Fibroblast of skin of right quadriceps (primary cell): Measurements from ENCODE around the gene URM1.

Experiments
- DNase-seq: peaks from one replicate; pipeline ENCODE4 v3.0.0-alpha.2; 2013

URM1 gene

DNA sequence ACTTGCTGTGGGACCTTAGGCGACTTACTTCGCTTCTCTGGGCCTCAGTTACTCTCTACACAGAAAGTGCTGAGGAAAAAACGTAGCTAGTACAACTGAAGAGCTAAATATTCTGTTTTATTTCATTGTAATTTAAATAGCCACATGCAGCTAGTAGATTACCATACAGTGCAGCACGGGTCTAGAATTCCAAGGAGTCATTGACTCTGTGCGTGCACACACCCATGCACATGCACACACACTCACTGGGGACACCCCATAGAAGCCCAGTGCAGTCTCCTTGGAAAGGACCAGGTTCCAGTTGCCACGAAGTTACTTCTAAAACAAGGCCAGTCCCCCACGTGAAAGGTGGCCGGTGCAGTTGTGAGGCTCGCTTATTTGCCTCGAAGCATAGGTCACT is 17.0 kb downstream of the URM1 start:
- no peak for DNase-seq

DNA sequence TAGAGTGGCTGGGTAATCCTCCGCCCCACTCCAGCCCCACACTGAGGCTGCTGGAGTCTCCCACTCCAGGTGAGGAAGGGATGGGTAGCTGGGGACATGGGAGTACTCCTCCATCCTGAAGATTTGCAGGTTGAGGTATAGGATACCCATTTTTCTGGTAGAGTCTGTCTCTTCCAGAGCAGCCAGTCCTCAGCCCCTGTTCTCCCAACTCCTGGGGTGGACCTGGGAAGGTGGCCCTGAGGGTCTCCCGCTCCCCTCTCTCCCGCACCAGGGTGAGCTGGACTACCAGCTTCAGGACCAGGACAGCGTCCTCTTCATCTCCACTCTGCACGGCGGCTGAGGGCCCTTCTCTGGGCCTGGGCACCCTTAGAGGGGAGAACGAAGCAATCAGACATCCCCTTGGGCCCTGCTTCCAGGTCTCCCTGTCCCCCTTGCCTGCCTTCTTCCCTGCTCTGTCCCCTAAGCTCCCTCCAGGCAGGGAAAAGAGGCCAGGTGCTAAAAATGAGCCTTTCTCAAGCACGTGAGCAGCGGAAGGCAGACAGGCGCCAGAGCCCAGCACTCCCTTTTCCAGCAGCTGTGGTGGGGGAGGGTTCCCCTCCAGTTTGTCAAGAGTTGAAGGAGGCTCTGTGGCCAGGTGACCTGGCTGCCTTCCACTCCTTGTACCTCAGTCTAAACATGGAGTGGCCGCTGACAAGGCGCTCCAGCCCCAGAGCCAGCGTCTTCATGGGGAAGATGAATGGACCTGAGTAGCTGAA is 18.4 kb downstream of the URM1 start:
- DNase-seq, result no peak

DNA sequence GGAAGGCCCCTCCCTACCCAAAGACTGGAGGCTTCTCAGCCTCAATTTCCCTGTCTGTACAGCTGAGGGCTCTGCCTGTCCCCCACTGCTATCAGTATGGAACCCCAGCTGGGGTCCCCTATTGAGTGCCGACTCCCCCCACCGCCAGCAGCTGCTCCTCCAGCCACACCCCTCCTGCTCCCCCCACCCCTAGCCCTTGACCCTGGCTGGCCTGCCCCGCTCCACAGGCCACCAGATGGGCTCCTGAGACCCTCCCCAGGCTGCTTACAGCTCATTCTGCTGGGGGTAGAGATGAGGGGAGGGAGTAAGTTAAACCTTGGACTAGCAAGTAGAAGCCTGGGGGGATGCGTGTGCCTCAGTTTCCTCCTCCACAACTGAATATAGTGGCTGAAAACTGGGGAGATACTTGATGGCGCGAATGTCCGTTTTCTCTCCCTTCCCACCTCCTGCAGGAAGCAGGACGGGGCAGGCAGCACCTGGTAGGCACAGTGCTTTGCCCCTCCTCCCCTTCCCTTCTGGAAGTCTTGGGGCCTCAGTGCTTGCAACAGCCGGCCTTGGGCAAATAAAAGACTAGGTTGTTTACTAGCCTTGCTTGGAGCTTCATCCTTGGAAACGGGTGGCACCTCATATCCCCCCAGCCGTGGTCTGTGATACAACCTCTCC is 19.1 kb downstream of the URM1 start:
- no peak for DNase-seq

DNA sequence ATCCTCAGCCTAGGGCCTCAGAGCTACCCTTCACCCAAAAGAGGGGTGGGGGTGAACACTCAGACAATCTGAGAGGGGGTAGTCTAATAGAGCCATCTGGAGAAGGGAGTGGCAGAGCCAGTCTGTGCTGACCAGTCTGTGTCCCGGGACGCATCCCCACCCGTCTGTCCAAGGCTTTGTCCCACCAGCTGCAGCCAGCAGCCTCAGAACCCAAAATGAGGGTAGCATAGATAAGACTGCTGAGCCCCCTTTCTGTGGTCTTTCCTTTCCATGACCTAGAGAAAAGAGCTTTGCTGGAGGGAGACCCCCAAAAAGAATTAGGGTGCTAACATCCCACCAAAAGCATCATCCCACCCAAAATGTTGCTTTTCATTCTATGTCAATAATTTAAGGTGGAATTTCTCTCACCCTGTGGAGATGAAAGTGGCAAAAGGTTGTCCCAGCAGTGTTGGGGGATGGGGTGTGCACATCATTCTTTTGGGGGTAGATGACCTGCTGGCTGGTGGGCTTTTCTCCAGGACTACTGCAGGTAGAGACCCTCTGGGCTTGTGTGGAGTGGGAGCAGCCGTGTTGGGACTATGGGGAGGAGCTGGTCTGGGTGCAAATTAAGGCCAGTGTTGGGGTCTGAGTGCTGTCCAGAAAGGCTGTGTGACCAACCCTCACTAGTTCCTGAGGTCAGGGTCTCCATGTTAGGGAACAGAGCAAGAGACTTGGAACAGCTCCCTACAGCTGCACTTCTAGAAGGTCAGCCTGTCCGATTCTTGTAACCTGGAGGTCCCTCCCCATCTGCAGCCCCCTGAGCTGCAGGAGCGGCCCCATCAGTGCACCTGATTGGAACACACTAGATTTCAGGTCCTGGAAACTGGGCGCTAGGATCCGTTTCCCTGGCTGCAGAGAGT is 19.9 kb downstream of the URM1 start:
- DNase-seq, result no peak

DNA sequence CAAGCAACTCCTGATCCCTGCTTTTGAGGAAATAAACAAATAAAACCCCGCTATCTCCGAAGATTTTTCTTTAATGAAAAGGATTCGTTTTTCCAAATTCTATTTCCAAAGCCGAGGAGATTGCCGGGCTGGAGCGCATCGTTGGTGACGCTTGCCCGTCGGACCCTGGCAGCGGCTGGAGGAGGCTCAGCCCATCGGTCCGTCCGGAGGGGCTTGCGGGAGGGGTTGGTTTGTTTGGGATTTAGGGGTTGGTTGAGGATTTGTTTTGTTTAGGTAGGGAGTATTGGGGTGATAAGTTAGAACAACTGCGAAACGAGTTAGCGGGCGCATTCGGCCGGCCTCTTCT is 20.8 kb downstream of the URM1 start:
- DNase-seq, result no peak

DNA sequence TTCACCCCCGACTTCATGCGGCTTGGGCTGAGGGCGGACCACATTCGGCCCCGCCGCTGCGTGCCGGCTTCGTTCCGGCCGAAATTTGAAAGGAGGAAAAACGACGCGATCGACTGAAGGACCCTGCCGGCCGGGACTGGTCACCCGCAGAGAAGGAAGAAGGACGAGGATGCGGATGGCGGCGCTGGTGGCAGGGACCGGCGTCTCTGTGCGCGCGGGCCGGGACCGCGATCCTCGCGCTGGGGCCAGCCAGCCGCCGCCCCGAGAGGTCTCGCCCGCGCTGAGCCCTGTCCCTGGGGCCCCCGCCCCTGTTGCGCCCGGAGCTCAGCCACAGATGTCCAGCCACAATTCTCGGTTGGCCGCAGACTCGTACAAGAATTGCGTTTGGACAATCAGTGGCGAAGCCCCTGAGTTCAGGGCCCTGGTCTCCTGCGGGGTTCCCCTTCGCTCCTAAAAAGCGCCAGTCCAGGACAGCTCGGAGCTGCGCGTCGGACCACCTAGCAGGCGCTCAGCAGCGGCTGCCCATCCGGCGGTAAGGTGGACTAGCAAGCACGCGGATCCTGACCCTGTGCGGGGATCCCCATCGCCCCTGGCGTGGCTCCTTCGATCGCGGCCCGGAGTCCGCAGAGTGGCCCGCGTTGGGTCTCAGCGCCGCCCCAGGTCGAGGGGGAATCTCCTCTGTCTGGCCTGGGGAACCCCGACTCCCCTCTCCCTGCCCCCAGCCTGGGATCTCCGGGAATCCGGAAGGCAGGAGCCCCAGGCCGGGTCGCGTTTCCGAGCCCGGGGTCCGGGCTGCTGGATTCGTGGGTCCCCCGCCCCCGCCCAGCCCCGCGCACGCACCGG is 21.3 kb downstream of the URM1 start:
- DNase-seq, result no peak

DNA sequence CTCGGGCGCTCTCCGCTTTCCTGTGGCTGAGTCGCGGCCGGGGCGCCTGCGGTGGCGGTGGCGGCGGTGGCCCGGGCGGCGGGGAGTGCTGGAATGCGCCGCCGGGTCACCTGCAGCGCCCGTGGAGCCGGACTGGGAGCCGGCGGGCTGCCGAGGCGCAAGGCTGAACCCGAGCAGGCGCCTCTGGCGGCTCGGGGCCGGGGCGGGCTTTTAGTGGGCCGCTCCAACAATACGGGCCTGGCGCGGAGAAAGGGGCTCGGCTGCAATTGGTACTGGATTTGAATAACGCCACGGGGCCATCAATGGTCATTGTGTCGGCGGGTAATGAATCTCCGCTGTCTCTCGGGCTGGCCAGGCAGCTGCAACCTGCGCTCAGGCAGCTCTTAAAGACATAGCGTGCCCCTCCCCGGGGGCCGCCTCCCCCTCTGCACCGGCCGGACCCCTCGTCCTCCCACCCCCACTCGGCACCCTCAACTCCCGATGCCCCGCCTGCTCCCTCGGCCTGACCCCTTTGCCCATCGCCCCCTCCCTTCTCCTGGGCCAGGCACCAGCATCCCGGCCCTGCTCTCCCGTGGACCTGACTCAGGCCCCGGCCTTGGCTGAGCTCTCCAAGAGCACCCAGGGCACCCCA is 22.1 kb downstream of the URM1 start:
- DNase-seq, result no peak

DNA sequence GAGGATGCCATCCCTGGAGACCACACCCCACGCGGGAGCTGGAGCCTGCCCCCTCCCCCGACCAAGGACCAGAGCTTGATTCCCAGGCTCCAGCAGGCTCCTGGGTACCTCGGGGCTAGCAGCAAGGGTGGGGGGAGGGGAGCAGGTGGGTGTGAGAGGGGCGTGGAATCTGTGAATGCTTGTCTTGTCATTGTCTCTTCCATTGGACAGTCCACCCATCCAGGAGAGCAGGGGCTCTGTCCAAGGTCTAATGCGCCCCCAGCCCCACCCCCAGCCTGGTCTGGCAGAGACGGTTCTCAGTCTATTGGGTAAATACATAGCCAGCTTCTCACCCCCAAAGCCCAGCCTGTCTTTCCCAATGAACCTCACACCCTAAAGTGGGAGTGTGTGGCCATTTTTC is 22.8 kb downstream of the URM1 start:
- DNase-seq, result no peak

DNA sequence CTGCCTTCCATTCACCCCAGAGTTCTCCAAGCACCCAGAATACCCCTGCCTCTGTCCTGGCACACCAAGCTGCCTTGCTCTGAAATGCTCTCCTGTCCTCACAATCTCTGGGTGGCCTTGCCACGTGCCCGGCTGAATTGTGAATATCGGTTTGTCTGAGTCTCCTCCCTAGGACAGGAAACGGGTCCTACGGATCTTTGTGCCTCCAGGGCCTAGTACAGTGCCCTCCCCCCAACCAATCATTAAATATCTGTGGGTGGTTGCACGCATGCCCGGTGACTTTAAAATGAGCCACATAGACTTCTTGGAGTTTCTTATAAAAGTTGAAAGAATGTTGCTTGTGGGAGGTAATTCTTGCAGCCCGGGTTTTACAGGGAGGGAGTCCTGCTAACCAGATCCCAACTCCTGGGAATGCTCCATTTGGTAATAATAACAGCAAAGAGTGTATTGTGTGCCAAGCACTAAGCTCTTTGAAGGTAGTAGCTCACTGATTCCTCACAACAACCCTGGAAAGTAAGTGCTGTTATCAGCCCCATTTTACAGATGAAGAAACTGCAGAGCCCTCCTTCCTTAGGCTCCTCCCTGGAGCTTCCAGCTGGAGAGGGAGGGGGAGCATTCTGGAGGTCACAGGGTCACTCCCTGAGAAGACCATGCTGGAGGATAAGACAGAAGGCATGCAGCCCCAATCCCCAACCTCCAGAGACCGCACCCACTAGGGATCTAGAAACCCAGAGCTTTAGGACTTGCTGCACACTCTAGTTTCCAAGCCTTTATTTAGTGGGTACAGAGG is 23.4 kb downstream of the URM1 start:
- peak; percentile 15 for DNase-seq

DNA sequence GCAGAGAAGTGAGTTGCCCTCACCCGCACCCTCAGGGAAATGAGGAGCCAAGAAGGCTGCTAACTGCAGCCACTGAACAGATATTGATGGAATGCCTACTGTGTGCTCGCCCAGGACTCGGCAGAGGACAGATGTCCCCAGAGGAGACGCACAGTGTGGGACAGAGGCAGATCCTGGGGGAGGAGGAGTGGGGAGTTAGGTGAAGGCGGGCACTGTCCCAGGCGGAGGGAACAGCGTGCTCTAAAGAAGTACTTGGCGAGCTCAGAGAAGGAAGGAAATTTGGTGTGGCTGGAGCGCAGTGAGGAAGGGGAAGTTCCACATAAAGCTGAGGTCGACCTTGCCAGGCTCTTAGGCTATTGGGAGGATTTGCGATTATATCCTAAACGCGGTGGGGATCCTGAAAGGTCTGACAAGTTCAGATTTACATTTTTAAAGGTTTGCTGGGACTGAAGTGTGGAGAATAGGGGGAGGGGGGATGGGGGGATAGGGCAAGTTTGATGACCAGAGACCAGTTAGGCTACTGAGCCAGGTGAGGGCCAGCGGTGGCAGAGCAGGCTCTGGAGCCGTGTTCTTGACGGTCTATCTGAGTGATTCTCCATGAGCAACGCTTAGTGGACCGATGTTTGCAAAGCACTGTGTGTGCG is 25.9 kb downstream of the URM1 start:
- no peak for DNase-seq

DNA sequence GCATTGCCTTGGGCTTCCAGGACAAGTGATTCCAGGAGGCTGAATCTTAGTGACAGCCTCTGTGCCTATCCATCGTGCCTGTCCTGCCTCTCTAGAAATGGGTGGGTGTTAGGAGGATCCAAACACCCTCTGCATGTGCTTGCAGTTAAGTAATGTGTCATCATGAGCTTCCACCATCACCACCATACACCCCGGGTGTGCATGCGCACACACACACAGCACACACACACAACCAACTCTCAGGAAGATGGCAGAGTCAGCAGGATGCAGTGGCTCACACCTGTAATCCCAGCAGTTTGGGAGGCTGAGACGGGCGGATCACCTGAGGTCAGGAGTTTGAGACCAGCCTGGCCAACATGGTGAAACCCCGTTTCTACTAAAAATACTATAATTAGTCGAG is 26.7 kb downstream of the URM1 start:
- no peak for DNase-seq

DNA sequence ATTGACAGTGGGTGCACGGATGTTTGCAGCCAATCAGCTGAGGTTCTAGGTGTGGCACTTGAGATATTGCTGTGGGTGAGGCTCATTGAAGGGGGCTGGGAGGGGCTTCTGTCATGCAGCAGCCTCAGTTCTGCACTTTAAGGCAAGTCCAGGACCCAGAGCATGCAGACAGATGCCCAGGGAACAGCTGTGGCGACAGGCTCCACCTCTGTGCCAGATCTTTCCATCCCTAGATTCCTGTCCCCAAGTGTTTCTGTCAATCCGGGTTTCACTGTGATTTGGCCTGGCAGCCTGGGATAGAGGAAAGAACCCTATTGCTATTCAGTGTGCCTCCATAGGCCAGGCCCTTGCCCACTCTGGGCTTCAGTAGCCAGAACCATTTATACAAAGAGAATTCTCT is 28.7 kb downstream of the URM1 start:
- DNase-seq, result no peak

DNA sequence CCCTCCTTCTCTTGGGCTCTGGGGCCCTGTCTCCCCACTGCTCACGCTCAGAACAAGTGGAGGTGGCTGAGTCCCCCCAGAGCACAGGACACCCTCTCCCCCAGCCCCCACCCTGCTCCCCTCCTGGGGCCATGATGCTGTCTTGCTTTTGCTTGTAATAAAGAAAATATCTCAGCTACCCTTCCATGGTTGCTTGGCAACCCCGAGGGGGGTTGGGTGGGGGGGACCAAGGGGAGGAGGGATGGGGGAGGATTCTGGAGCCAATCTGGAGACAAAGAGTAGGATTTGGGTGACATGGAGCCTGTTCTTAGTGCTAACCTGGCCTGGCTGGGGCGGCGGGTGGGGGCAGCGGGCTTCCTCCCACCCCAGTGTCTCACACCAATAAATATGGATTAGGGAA is 33.4 kb downstream of the URM1 start:
- DNase-seq, result no peak

DNA sequence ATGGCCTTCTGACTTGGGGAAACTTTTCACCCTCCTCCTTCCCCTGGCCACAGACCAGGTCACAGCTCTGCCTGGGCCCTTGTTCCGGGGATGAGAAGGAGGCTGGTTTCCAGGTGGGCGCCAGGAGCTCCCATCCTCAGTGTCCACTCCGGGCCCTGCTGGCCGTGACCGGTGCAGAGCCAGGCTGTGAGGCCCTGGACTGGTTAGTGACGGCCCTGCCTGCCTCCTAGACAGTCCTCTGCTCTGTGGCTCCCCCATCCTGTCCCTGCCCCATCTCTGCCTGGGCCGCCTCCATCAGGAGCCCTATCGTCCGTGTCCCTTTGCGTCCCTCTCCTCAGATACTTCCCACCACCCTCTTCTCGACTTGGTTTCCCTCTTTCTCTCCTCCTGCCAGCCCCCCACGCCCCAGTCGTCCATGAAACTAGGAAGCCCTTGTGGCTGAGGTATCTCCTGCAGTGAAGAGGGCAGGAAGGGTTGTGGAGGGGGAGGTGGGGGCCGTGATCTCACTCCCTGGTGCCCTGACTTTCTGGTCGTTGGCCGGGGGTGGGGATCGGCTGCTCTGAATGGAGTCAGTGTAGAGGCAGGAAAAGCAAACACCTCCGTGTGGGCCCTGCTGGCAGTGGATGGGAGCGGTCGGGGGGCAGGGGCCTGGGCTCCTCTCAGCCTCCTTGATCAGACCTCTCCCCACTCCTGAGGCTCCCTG is 34.1 kb downstream of the URM1 start:
- no peak for DNase-seq

DNA sequence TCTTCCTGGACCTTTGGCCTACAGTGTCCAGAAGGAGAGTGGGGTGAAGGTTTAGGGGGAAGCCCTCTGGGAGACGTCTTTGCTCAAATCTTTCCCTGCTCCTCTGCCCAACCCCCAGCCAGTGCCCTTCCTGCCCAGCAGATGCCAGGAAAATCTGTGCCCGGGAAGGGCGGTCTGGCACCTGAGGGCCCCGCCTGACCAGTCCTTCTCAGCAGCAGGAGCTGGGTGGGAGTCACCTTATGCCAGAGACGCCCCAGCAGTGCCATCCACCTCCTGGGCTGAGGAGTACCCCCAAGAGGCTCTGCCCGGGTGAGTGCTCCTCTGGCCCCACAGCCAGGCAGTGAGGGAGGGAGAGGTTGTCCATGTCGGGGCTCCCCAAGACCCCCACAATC is 34.6 kb downstream of the URM1 start:
- no peak for DNase-seq

DNA sequence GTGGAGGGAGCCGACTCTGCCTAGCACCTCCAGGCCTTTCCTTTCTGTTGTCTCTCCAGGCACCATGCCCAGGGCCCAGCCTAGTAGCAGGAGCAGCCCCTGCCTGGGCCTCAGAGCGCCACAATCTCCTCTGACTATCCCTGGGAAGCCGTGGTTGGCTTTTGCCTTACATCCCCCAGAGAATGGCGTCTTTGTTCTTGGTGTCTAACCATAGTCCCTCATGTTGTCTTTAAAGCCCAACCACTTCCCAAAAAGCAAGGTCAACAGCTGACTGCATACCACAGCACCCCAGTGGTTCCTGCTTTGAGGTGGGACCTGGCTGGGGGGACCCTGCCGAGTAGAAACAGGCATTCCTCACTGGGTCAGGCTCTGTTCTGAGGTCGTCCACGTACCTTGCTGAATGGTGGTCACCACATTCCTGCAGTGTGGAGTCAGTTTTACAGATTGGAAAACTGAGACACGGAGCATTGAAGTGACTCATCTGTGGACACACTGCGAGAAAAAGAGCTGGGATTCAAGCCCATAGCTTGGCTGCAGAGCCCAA is 35.7 kb downstream of the URM1 start:
- peak; percentile 31 for DNase-seq

DNA sequence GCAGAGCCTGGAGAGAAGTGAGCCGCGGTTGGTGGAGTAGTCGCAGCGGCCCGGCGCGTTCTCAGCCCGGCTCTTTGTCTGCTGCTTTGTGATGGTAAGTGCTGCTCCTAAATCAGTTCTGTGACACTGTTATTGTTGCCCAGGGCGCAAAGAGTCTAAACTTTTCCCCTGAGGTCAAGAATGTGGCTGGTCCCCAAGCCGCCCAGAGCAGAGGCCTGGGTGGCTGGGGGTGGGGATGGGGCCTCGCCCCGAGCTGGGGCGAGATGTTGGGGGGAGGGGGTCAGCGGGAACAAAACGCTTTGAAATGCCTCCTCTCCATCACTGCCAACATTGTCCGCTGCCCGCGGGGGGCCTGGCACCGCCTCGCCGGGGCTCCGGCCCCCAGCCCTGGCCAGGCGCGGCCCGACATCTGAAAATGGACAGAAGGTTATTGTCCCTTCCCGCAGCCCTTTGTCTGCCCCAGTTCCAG is 37.8 kb downstream of the URM1 start:
- DNase-seq, result no peak

DNA sequence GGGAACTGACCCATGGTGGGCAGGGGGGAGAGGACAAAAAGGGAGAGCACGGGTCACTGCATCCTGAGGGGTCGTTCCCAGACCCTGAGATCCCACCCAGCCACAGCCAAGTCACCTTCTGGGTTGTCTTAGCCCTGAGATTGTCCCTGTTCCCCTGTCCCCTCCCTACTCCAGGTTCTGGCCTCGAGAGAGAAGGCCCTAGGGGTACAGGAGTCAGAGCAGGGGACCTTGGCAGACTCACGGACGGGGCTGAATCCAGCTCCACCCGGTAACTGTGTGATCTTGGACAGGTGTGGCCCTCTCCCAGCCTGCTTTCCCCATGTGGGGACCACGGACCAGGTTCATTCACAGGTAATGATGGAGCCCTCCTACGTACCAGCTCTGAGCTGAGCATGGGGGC is 38.3 kb downstream of the URM1 start:
- no peak for DNase-seq

DNA sequence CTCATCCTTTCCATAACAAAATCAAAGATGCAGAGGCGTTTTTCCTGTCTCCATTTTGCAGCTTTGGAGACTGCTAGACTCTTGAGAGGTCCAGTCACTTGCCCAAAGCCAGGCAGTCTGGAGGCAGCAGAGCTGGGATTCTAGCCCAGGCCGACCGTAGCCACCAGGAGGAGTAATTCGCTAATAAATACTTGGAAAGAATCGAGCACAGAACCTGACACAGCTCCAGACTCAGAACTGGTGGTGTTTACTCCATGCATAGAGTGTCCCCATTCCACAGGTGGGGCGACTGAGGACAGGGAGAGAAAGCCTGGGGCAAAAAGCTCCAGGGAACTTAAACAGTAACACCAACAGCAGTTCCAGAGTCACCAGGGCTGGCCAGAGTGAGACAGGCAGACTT is 38.8 kb downstream of the URM1 start:
- peak; percentile 18 for DNase-seq
